ENCODE data around the gene BMP10.

DNA sequence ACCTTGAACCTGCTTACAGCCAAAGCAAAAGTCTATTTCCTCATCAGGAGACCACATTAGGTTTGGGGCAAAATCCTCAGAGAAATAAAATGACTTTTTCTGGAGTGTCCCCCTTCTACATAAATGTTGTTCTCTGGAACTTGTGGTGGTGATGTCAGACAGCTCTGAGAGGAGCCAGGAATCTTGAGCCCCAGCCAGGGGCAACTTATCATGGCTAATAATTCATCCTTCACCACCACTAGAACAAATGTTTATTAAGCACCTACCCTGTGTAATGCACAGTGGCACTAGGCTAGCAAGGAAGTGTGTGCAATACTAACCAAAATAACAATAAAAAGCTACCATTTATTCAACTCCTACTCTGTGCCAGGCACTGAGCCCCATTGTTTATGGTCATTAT lies 9.0 kb upstream of the BMP10 start:
- TF ChIP-seq, protein P1, sequence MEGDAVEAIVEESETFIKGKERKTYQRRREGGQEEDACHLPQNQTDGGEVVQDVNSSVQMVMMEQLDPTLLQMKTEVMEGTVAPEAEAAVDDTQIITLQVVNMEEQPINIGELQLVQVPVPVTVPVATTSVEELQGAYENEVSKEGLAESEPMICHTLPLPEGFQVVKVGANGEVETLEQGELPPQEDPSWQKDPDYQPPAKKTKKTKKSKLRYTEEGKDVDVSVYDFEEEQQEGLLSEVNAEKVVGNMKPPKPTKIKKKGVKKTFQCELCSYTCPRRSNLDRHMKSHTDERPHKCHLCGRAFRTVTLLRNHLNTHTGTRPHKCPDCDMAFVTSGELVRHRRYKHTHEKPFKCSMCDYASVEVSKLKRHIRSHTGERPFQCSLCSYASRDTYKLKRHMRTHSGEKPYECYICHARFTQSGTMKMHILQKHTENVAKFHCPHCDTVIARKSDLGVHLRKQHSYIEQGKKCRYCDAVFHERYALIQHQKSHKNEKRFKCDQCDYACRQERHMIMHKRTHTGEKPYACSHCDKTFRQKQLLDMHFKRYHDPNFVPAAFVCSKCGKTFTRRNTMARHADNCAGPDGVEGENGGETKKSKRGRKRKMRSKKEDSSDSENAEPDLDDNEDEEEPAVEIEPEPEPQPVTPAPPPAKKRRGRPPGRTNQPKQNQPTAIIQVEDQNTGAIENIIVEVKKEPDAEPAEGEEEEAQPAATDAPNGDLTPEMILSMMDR (IDR thresholded peaks at IDR 0.05) = no peak
- no peak for TF ChIP-seq POLR2A (IDR thresholded peaks at IDR 0.05)

All from adrenal gland (tissue), 5 donors.